LNCAP (cell line): ENCODE measurements around the gene CDC42EP5.
A peak's percentile ranks its signal among the peaks of the same experiment; 100 is the strongest.

ENCODE experiments used
- TF ChIP-seq, protein P1 (sequence below): fragments of 450-650 bp; IDR thresholded peaks from 2 replicates; pipeline ENCODE4 v1.5.1; 2017; ENCODE audit warnings: mild to moderate bottlenecking

Gene CDC42EP5

GRCh38 chr19:54433697-54434096, 39.4 kb downstream of the CDC42EP5 start:
- TF ChIP-seq, protein P1, sequence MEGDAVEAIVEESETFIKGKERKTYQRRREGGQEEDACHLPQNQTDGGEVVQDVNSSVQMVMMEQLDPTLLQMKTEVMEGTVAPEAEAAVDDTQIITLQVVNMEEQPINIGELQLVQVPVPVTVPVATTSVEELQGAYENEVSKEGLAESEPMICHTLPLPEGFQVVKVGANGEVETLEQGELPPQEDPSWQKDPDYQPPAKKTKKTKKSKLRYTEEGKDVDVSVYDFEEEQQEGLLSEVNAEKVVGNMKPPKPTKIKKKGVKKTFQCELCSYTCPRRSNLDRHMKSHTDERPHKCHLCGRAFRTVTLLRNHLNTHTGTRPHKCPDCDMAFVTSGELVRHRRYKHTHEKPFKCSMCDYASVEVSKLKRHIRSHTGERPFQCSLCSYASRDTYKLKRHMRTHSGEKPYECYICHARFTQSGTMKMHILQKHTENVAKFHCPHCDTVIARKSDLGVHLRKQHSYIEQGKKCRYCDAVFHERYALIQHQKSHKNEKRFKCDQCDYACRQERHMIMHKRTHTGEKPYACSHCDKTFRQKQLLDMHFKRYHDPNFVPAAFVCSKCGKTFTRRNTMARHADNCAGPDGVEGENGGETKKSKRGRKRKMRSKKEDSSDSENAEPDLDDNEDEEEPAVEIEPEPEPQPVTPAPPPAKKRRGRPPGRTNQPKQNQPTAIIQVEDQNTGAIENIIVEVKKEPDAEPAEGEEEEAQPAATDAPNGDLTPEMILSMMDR, result no peak

DNA sequence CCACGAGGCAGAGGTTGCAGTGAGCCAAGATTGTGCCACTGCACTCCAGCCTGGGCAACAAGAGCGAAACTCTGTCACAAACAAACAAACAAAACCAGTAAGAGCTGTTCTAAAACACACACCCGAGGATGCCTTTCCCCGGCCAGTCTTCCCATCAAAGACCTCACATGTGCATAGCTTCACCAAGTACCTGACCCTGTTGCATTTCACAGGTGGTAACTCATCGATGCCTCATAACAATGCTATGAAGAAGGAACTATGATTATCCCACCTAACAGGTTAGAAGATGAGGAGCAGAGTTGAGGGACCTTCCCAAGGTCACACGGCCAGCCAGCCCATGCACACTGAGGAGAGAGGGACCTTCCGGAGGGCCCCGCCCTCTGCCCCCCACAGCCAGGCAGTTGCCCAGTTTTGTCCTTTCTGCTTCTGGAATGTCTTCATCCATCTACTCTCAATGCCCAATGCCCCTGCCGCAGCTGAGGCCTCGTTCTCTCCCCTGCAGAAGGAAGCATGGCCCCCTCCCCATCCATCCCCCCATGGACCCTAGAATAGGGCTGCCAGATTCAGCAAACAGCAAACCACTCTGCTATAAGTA, 40.9 kb downstream of the CDC42EP5 start:
- TF ChIP-seq, protein P1, result no peak

DNA sequence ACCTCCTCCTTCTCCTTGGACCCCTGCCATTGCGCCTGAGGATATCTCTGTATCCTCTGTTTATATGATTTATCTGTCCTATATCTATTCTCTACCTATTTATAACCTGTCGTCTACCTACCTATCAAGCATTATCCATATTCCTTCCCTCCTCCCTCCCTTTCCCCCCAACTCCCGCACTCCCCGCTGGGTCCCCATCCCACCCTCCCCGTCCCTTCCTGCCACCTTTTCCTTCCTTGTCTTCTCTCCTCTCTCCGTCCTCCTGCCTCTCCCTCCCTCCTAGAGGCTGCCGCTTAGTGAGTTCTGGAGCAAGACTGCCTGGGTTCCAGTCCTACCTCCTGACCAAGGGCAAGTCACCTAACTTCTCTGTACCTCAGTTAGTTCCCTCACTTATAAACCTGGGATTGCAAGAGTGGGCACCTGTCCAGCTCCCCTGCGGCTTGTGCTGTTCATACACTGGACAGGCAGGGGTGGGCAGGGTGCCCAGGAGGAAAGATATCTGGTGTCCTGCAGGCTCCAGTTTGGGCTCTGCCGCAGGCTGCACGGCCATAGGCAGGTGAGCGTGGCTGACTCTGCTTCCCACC, 41.7 kb downstream of the CDC42EP5 start:
- TF ChIP-seq, protein P1, result no peak

DNA sequence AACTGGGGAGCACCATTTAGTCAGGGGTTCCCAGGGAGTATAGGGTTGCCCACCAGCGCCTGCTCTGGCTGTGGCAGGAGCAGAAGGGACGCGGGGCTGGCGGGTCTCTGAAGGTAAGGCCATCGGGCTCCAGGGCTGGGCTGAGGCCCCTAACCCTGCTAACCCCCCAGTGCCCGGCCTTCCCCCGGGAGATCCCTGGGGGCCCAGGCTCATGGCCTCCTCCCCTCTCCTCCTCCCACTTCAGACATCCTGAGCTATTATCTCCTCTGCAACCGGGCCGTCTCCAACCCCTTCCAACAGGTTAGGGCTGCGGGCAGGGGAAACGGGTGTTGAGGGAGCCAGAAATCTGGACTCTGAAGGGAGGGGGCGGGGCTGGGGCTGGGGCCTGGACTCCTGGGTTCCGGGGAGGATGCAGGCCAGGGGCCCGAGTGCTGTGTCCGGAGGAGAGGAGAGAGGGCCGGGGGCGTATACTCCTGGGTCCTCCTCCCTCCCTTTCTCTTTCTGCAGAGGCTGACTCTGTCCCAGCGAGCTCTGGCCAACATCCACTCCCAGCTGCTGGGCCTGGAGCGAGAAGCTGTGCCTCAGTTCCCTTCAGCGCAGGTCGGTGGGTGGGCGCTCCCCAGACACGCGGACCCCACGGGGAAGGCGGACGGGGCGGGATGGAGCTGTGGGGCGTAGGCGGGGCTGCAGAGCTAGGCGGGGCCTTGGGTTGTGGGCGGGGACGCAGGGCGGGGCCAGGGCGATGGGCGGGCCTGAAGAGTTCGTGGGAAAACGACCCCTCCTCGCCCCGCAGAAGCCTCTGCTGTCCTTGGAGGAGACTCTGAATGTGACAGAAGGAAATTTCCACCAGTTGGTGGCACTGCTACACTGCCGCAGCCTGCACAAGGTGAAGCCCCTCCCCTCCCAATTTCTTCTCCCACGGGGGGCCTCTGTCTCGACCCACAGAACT, 42.5 kb downstream of the CDC42EP5 start:
- TF ChIP-seq, protein P1, result peak; percentile 31; the same call in 1 of the 2 replicates

GRCh38 chr19:54429545-54430227, 43.4 kb downstream of the CDC42EP5 start:
- TF ChIP-seq, protein P1, result no peak

DNA sequence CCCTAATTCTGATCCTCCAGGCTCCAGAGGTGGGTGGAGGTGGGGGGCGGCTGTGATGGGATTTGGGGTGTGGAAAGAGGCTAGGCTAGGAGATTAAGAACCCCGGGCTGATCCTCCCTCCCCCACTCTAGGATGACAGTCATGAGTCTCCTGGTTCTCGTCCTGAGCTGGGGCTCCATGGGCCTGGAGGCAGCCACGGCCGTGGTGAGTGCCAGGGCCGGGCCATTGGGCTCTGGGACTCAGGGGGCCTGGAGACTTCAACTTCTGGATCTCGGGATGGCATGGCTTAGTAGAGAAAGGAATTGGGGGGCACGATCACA, 44.0 kb downstream of the CDC42EP5 start:
- TF ChIP-seq, protein P1, result no peak
